A673 (cell line): ENCODE data around the gene HOXC12. TPM values are rescaled to one million over a fixed set of nuclear protein-coding genes. Genes with fewer than 3 reads are reported as not detected.

Experiments used
- BruUV-seq: library from RNA; stranded (reverse); fragments of 400-500 nt; replicated peaks from 2 replicates; lab custom pipeline; 2021; lab: Mats Ljungman, UMichigan
- CTCF ChIA-PET: fragments of 300-600 bp; sonication (Branson Sonifier 250); formaldehyde crosslinking; loops from one replicate; lab custom pipeline; 2022; ENCODE audit warnings: antibody characterized with exemption; lab: Charles Lee
- POLR2A ChIA-PET: fragments of 300-600 bp; sonication (Branson Sonifier 250); formaldehyde crosslinking; loops from one replicate; lab custom pipeline; 2022; ENCODE audit warnings: antibody characterized with exemption; ENCODE audit not compliant: low non-redundant PET; lab: Charles Lee
- DNase-seq: peaks from one replicate; pipeline ENCODE4 v3.0.0-alpha.2; 2015; ENCODE audit warnings: low spot score
- H3K27ac ChIP-seq: fragments of 200-600 bp; sonication (generic); 2 replicates; pipeline ENCODE4 v1.5.1; 2016; ENCODE audit warnings: mixed run types, low read depth, mild to moderate bottlenecking, mixed read lengths, antibody characterized with exemption, low read length; ENCODE audit not compliant: poor library complexity, severe bottlenecking
- H3K27me3 ChIP-seq: fragments of 200-600 bp; sonication (generic); replicated peaks from 2 replicates; pipeline ENCODE4 v1.6.1; 2017; ENCODE audit warnings: mixed run types, low read depth, mild to moderate bottlenecking, mixed read lengths, antibody characterized with exemption, low read length; ENCODE audit not compliant: insufficient read depth, poor library complexity
- H3K36me3 ChIP-seq: fragments of 200-600 bp; sonication (generic); 2 replicates; pipeline ENCODE4 v1.6.1; 2016; ENCODE audit warnings: mixed run types, mild to moderate bottlenecking, mixed read lengths, antibody characterized with exemption, low read length; ENCODE audit not compliant: insufficient read depth, poor library complexity, severe bottlenecking
- H3K4me1 ChIP-seq: fragments of 200-600 bp; sonication (generic); 2 replicates; pipeline ENCODE4 v1.6.1; 2017; ENCODE audit warnings: mixed run types, mild to moderate bottlenecking, mixed read lengths, antibody characterized with exemption, low read length; ENCODE audit not compliant: insufficient read depth, poor library complexity, severe bottlenecking
- H3K4me3 ChIP-seq: fragments of 200-600 bp; sonication (generic); 2 replicates; pipeline ENCODE4 v1.5.1; 2016; ENCODE audit warnings: low read depth, mixed run types, mild to moderate bottlenecking, mixed read lengths, low read length; ENCODE audit not compliant: poor library complexity, severe bottlenecking
- H3K9me3 ChIP-seq: fragments of 200-600 bp; sonication (generic); 2 replicates; pipeline ENCODE4 v1.6.1; 2016; ENCODE audit warnings: mixed run types, low read depth, mild to moderate bottlenecking, mixed read lengths, antibody characterized with exemption, low read length; ENCODE audit not compliant: poor library complexity, severe bottlenecking
- EZH2 ChIP-seq: fragments of 200-600 bp; sonication (generic); IDR thresholded peaks from 2 replicates; pipeline ENCODE4 v1.6.1; 2017; ENCODE audit warnings: borderline replicate concordance, low read depth, mild to moderate bottlenecking, mixed read lengths, antibody characterized with exemption, low read length; ENCODE audit not compliant: poor library complexity, severe bottlenecking
- intact Hi-C: fragments of 100-400 bp; cut with micrococcal nuclease; formaldehyde crosslinking; loops from one replicate; pipeline ENCODE4 v1.10.0; 2022; ENCODE audit not compliant: unreplicated experiment
- total RNA-seq: library from RNA; stranded (reverse); gene quantifications from 2 replicates; pipeline ENCODE4 v1.2.3, GENCODE V29; 2021
- TF ChIP-seq, protein P1 (sequence below): fragments of 300-800, 200-600 bp; sonication (generic); conservative IDR thresholded peaks from 2 replicates; pipeline ENCODE4 v1.5.1; 2017; ENCODE audit warnings: low read depth, mild to moderate bottlenecking, antibody characterized with exemption, low read length, moderate library complexity, mixed read lengths

The HOXC12 gene
- total RNA-seq, 1 experiment from 2014 or later, result 4.6 TPM

- Histone ChIP-seq H3K4me3 (peak overlapping the region; percentile 31), H3K27me3 (no peaks in the 10 kb centered on the region), H3K4me1 (peaks cover 43% of the 10 kb centered on the region), H3K36me3 (no peaks in the 10 kb centered on the region), H3K27ac (peak overlapping the region; percentile 64), H3K9me3 (no peaks in the 10 kb centered on the region)
- no TSS peak for BruUV-seq
- DNase-seq, result no peak
- intact Hi-C loops, result loop anchor here (1.0 to 10.0 kb wide), 5 partner anchors 217 to 391 kb away; no protein-coding TSS in a partner anchor
- TF ChIP-seq, protein P1, sequence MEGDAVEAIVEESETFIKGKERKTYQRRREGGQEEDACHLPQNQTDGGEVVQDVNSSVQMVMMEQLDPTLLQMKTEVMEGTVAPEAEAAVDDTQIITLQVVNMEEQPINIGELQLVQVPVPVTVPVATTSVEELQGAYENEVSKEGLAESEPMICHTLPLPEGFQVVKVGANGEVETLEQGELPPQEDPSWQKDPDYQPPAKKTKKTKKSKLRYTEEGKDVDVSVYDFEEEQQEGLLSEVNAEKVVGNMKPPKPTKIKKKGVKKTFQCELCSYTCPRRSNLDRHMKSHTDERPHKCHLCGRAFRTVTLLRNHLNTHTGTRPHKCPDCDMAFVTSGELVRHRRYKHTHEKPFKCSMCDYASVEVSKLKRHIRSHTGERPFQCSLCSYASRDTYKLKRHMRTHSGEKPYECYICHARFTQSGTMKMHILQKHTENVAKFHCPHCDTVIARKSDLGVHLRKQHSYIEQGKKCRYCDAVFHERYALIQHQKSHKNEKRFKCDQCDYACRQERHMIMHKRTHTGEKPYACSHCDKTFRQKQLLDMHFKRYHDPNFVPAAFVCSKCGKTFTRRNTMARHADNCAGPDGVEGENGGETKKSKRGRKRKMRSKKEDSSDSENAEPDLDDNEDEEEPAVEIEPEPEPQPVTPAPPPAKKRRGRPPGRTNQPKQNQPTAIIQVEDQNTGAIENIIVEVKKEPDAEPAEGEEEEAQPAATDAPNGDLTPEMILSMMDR, result no peak
- no peak for TF ChIP-seq EZH2
- CTCF ChIA-PET, result interaction anchor here (0.6 to 3.4 kb wide), 5 partner anchors 12 to 396 kb away, joined by 4 to 32 read pairs (median 8); no protein-coding TSS in a partner anchor
- POLR2A ChIA-PET, result no interaction called here
These were observed 29.4 kb downstream of the HOXC12 start for GRCh38 chr12:53983950-53984572.

DNA sequence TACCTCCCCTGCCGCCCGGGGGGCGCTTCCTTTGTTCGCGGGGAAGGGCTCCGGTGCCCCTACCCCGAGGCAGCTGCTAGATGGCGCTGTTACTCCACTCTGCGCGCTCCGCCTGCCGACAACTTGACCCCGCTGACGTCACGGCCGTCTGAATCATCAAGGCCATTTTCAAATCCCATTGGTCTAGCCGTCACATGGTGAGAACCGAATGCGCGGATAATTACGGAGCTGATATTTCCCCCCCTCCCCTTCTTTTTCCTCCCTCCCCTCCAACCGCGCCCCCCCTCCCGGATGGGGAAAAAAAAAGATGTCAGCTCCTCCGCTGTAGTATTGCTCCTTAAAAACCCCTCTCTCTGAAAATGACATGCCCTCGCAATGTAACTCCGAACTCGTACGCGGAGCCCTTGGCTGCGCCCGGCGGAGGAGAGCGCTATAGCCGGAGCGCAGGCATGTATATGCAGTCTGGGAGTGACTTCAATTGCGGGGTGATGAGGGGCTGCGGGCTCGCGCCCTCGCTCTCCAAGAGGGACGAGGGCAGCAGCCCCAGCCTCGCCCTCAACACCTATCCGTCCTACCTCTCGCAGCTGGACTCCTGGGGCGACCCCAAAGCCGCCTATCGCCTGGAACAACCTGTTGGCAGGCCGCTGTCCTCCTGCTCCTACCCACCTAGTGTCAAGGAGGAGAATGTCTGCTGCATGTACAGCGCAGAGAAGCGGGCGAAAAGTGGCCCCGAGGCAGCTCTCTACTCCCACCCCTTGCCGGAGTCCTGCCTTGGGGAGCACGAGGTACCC is 30.4 kb downstream of the HOXC12 start, which contains the start of gene HOXC10:
Gene HOXC10 (plus strand): TSS at position 246 of the 791 bp plus-strand sequence. CDS start 114 bp downstream, at position 360.
- H3K27ac ChIP-seq, result peak within 1 kb of the TSS; percentile 81

GRCh38 chr12:53985692-53985993 is 30.9 kb downstream of the HOXC12 start:
- peaks cover 44% of the 10 kb centered on the region for H3K4me1 ChIP-seq
- H3K27me3 ChIP-seq, result no peaks in the 10 kb centered on the region
- H3K27ac ChIP-seq, result peak overlapping the region; percentile 81
- no peaks in the 10 kb centered on the region for H3K36me3 ChIP-seq
- no peaks in the 10 kb centered on the region for H3K9me3 ChIP-seq
- ChIA-PET POLR2A (interaction anchor here (0.7 kb wide), 1 partner anchor 205 kb away, joined by 3 read pairs; no protein-coding TSS in a partner anchor), CTCF (interaction anchor here (0.8 to 3.4 kb wide), 14 partner anchors 10 to 242 kb away, joined by 3 to 32 read pairs (median 10); partner anchors contain the start of genes HOXC5, HOXC8, HOXC9 and SMUG1)
- intact Hi-C loops, result loop anchor here (2.0 to 10.0 kb wide), 2 partner anchors 221 to 389 kb away; no protein-coding TSS in a partner anchor
- no TSS peak for BruUV-seq
- DNase-seq, result no peak
- TF ChIP-seq, protein P1, result no peak
- TF ChIP-seq EZH2, result no peak
- H3K4me3 ChIP-seq, result peak overlapping the region; percentile 72

More for the DNA sequence above, 30.4 kb downstream of the HOXC12 start, which contains the start of gene HOXC10:
- Histone ChIP-seq H3K4me1 (peaks cover 43% of the 10 kb centered on the region), H3K4me3 (peak within 1 kb of the TSS; percentile 72), H3K36me3 (no peaks in the 10 kb centered on the region), H3K27me3 (no peaks in the 10 kb centered on the region), H3K9me3 (no peaks in the 10 kb centered on the region)
- peak; percentile 99 for DNase-seq
- intact Hi-C loops, result loop anchor here (1.0 to 10.0 kb wide), 5 partner anchors 218 to 390 kb away; no protein-coding TSS in a partner anchor
- ChIA-PET CTCF (interaction anchor here (0.5 to 3.4 kb wide), 28 partner anchors 9 to 395 kb away, joined by 3 to 32 read pairs (median 6); partner anchors contain the start of genes HOXC5, HOXC8, HOXC9 and SMUG1), POLR2A (interaction anchor here (0.5 to 0.6 kb wide), 4 partner anchors 21 to 308 kb away, joined by 3 to 15 read pairs (median 4); no protein-coding TSS in a partner anchor)
- TF ChIP-seq EZH2, result no peak
- TF ChIP-seq, protein P1, result peak; percentile 80
- BruUV-seq, result no TSS peak
